Measurements from ENCODE around the gene INPP4B.
"Not testable (repeated sequence)": the region's sequence is repeated elsewhere in the genome, so short reads cannot be mapped to it uniquely, and the experiment has no call there.

INPP4B gene

DNA sequence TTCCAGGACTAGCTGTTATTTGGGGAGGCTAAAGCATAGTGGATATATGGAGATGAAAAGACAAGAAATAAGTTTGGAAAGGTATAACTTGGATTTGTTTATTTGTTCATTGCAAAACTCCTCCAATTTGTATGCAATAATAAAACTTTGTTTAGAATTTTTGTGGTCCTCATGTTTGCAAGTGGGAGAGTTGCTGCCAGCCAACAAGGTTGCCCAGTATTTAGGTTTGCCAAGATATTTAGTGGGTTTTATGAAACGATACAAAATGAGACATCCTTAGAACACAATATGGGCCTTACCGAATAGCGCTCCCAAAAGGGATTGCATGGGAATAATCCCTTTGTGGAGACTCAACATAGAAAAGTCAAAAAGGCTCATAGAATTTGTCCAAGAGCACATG is 162.1 kb downstream of the INPP4B start:
- H3K4me2 ChIP-seq = no peak overlapping the region
- H3K4me1 ChIP-seq = no peaks in the 10 kb centered on the region
- H3K9ac ChIP-seq = no peak overlapping the region
- H3K9me3 ChIP-seq (replicated peaks in 1 of 11) = no peaks in the 10 kb centered on the region
- H3K4me3 ChIP-seq = no peak overlapping the region
- no peaks in the 10 kb centered on the region for H4K20me1 ChIP-seq
- H3K36me3 ChIP-seq = no peaks in the 10 kb centered on the region
- H3K27me3 ChIP-seq = no peaks in the 10 kb centered on the region
- no peak overlapping the region for H3K27ac ChIP-seq
- TF ChIP-seq Cebpa-rat (IDR thresholded peaks at IDR 0.05) = no peak

- Histone ChIP-seq H3K9me3 (replicated peaks in 1 of 11) (no peaks in the 10 kb centered on the region), H4K20me1 (no peaks in the 10 kb centered on the region), H3K36me3 (no peaks in the 10 kb centered on the region), H3K4me3 (no peak overlapping the region), H3K9ac (no peak overlapping the region), H3K27ac (no peak overlapping the region), H3K4me1 (no peaks in the 10 kb centered on the region), H3K4me2 (no peak overlapping the region), H3K27me3 (no peaks in the 10 kb centered on the region)
- TF ChIP-seq Cebpa-rat (IDR thresholded peaks at IDR 0.05) = no peak
Observed at GRCh38 chr4:142683503-142683902, 162.6 kb downstream of the INPP4B start.

GRCh38 chr4:142671516-142671915 is 174.6 kb downstream of the INPP4B start:
- Histone ChIP-seq H4K20me1 (no peaks in the 10 kb centered on the region), H3K36me3 (no peaks in the 10 kb centered on the region), H3K4me2 (no peak overlapping the region), H3K27me3 (no peaks in the 10 kb centered on the region), H3K27ac (no peak overlapping the region), H3K9me3 (replicated peaks in 1 of 11) (peaks cover 23 to 47% (median 30%) of the 10 kb centered on the region in 11 experiments; a peak in 21 of 22 replicates), H3K9ac (no peak overlapping the region), H3K4me1 (no peaks in the 10 kb centered on the region), H3K4me3 (no peak overlapping the region)
- TF ChIP-seq Cebpa-rat (IDR thresholded peaks at IDR 0.05) = no peak

DNA sequence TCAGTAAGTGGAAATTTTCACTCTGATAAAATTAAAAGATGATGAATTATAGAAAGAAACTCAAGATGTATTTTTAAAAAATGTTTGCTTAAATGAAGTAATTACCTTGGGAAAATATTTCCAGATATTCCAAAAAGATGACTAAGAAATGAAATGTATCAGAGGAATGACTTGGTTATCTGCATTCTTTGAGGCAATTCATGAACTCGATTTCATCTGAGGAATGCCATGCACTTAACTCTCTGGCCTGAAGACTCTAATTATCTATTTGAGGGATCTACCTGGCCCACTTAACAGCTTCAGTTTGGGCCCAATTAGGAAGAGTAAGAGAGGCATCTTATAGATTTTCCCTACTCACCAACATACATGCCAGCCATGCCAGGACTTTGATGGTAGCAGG is 182.3 kb downstream of the INPP4B start:
- H3K4me2 ChIP-seq = no peak overlapping the region
- H3K36me3 ChIP-seq = no peaks in the 10 kb centered on the region
- H3K9me3 ChIP-seq (replicated peaks in 1 of 11) = peaks cover 40 to 45% (median 42%) of the 10 kb centered on the region in 11 experiments
- no peak overlapping the region for H3K4me3 ChIP-seq
- TF ChIP-seq Cebpa-rat (IDR thresholded peaks at IDR 0.05) = no peak
- no peaks in the 10 kb centered on the region for H3K4me1 ChIP-seq
- no peaks in the 10 kb centered on the region for H4K20me1 ChIP-seq
- no peak overlapping the region for H3K9ac ChIP-seq
- H3K27ac ChIP-seq = no peak overlapping the region
- no peaks in the 10 kb centered on the region for H3K27me3 ChIP-seq

- H3K27ac ChIP-seq = no peak overlapping the region
- no peak for TF ChIP-seq Cebpa-rat (IDR thresholded peaks at IDR 0.05)
- H3K9me3 ChIP-seq (replicated peaks in 1 of 11) = peaks cover 53 to 60% (median 54%) of the 10 kb centered on the region in 11 experiments
Observed at GRCh38 chr4:142660728-142661127, 185.4 kb downstream of the INPP4B start.

DNA sequence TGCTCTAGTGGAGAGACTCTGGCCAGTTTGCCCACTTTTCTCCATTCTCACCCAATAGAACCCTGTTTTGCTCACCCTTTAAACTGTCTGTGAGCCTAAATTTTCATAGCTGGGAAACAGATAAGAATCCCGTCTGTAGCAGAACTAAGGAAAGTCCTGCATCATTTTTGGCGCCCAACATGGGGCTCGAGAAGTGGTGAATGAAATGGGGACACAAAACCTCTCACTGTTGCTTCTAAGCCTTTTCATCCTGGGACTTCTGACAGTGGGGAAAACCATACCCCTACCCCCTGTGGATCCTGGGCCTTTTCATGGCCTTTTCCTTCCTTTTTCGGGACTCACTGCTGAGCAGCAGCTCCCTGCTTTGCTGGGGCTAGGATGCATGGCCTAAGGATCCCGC is 189.9 kb downstream of the INPP4B start:
- Histone ChIP-seq H3K36me3 (peaks cover 0 to 8% (median 0%) of the 10 kb centered on the region in 11 experiments; a peak in 1 of 22 replicates), H3K27ac (no peak overlapping the region), H4K20me1 (no peaks in the 10 kb centered on the region), H3K9me3 (replicated peaks in 1 of 11) (peaks cover 85 to 99% (median 95%) of the 10 kb centered on the region in 11 experiments), H3K4me3 (peak overlapping the region in 1 of 10 experiments; percentile 40; a peak in 2 of 20 replicates), H3K4me1 (no peaks in the 10 kb centered on the region), H3K27me3 (no peaks in the 10 kb centered on the region), H3K9ac (no peak overlapping the region), H3K4me2 (no peak overlapping the region)
- no peak for TF ChIP-seq Cebpa-rat (IDR thresholded peaks at IDR 0.05)

More at GRCh38 chr4:142660728-142661127, 185.4 kb downstream of the INPP4B start:
- H3K27me3 ChIP-seq = no peaks in the 10 kb centered on the region
- no peaks in the 10 kb centered on the region for H4K20me1 ChIP-seq
- no peak overlapping the region for H3K4me2 ChIP-seq
- no peak overlapping the region for H3K4me3 ChIP-seq
- H3K4me1 ChIP-seq = no peaks in the 10 kb centered on the region
- H3K36me3 ChIP-seq = peaks cover 0 to 8% (median 0%) of the 10 kb centered on the region in 11 experiments; a peak in 1 of 22 replicates
- H3K9ac ChIP-seq = no peak overlapping the region

- no peak overlapping the region for H3K4me3 ChIP-seq
- peaks cover 66 to 87% (median 77%) of the 10 kb centered on the region in 11 experiments for H3K9me3 ChIP-seq (replicated peaks in 1 of 11)
- no peaks in the 10 kb centered on the region for H3K27me3 ChIP-seq
- H3K36me3 ChIP-seq = no peaks in the 10 kb centered on the region; a peak in 1 of 22 replicates
- no peak overlapping the region for H3K27ac ChIP-seq
- H4K20me1 ChIP-seq = no peaks in the 10 kb centered on the region
- peaks cover 9 to 27% (median 19%) of the 10 kb centered on the region in 10 experiments for H3K4me1 ChIP-seq
- no peak overlapping the region for H3K4me2 ChIP-seq
- TF ChIP-seq Cebpa-rat (IDR thresholded peaks at IDR 0.05) = no peak
- no peak overlapping the region for H3K9ac ChIP-seq
Observed at GRCh38 chr4:142648378-142648777, 197.7 kb downstream of the INPP4B start.

GRCh38 chr4:142645475-142646108 is 200.5 kb downstream of the INPP4B start:
- Histone ChIP-seq H3K27me3 (no peaks in the 10 kb centered on the region), H3K4me2 (peak overlapping the region; percentile 40 to 74 (median 59)), H3K9me3 (replicated peaks in 1 of 11) (peaks cover 43 to 60% (median 54%) of the 10 kb centered on the region in 11 experiments), H3K9ac (peak overlapping the region in 1 of 11 experiments; percentile 18; a peak in 2 of 22 replicates), H3K36me3 (no peaks in the 10 kb centered on the region; a peak in 1 of 22 replicates), H4K20me1 (no peaks in the 10 kb centered on the region), H3K4me1 (peaks cover 9 to 27% (median 19%) of the 10 kb centered on the region in 10 experiments), H3K4me3 (peak overlapping the region in 6 of 10 experiments; percentile 2 to 28 (median 20); a peak in 7 of 20 replicates), H3K27ac (peak overlapping the region; percentile 35 to 70 (median 52); a peak in 21 of 22 replicates)
- no peak for TF ChIP-seq Cebpa-rat (IDR thresholded peaks at IDR 0.05)

DNA sequence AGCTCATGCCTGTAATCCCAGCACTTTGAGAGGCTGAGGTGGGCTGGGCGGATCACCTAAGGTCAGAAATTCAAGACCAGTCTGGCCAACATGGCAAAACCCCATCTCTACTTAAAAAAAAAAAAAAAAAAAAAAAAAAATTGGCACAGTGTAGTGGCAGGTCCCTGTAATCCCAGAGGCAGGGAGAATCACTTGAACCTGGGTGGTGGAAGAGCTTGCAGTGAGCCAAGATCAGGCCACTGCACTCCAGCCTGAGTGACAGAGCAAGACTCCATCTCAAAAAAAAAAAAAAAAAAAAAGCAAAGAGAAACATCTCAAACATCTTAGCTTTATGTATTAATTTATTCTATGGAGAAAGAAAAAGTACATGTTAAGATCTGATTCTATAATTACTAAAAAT is 201.5 kb downstream of the INPP4B start:
- H3K36me3 ChIP-seq, H4K20me1 ChIP-seq, H3K4me3 ChIP-seq, H3K9ac ChIP-seq, H3K27me3 ChIP-seq: not testable (repeated sequence)
- peaks cover 9 to 27% (median 19%) of the 10 kb centered on the region in 10 experiments for H3K4me1 ChIP-seq
- peaks cover 38 to 53% (median 49%) of the 10 kb centered on the region in 11 experiments for H3K9me3 ChIP-seq (replicated peaks in 1 of 11)
- H3K27ac ChIP-seq = peak overlapping the region in 1 of 11 experiments; percentile 66; a peak in 1 of 22 replicates
- peak overlapping the region in 2 of 11 experiments; percentile 15 to 63; a peak in 3 of 22 replicates for H3K4me2 ChIP-seq

- no peak for TF ChIP-seq Cebpa-rat (IDR thresholded peaks at IDR 0.05)
- H3K4me2 ChIP-seq = no peak overlapping the region
- no peak overlapping the region for H3K27ac ChIP-seq
- no peaks in the 10 kb centered on the region for H3K9me3 ChIP-seq (replicated peaks in 1 of 11)
- no peak overlapping the region for H3K9ac ChIP-seq
- no peaks in the 10 kb centered on the region for H4K20me1 ChIP-seq
- H3K27me3 ChIP-seq = no peaks in the 10 kb centered on the region
- H3K36me3 ChIP-seq = no peaks in the 10 kb centered on the region
- H3K4me3 ChIP-seq = no peak overlapping the region
- no peaks in the 10 kb centered on the region for H3K4me1 ChIP-seq
Observed at GRCh38 chr4:142637614-142638013, 208.5 kb downstream of the INPP4B start.
